Chondrocyte (in vitro differentiated cells): ENCODE results near the gene MYBBP1A. TPM values are rescaled to one million over a fixed set of nuclear protein-coding genes. Genes with fewer than 3 reads are reported as not detected.
A peak's percentile ranks its signal among the peaks of the same experiment; 100 is the strongest.

ENCODE experiments used
- DNase-seq: peaks from one replicate; pipeline ENCODE4 v3.0.0; 2021; ENCODE audit warnings: mixed read lengths, low spot score
- H3K27ac Mint-ChIP-seq: one replicate; pipeline ENCODE4 v1.8.0; 2021; ENCODE audit warnings: mild to moderate bottlenecking, moderate library complexity, mixed read lengths; ENCODE audit not compliant: unreplicated experiment
- H3K27me3 Mint-ChIP-seq: 2 replicates; pipeline ENCODE4 v1.8.0; 2021; ENCODE audit warnings: low read depth, mixed read lengths
- H3K36me3 Mint-ChIP-seq: 2 replicates; pipeline ENCODE4 v1.8.0; 2021; ENCODE audit warnings: low read depth, mixed read lengths
- H3K4me1 Mint-ChIP-seq: 2 replicates; pipeline ENCODE4 v1.8.0; 2021; ENCODE audit warnings: low read depth, mild to moderate bottlenecking, mixed read lengths
- H3K4me3 Mint-ChIP-seq: one replicate; pipeline ENCODE4 v1.8.0; 2021; ENCODE audit warnings: mild to moderate bottlenecking, moderate library complexity, mixed read lengths; ENCODE audit not compliant: unreplicated experiment
- H3K9me3 Mint-ChIP-seq: 2 replicates; pipeline ENCODE4 v1.8.0; 2021; ENCODE audit warnings: low read depth, mixed read lengths
- total RNA-seq: library from RNA; stranded (reverse); gene quantifications from 3 replicates; pipeline ENCODE4 v1.2.1, GENCODE V29; 2021
- TF ChIP-seq, protein P1 (sequence below): fragments of 200-600 bp; sonication (generic); IDR thresholded peaks from 2 replicates; pipeline ENCODE4 v1.5.0; 2021; ENCODE audit warnings: antibody characterized with exemption, mild to moderate bottlenecking, moderate library complexity

The MYBBP1A gene
- total RNA-seq, 1 donor from 2014 or later: 33.6 TPM

DNA sequence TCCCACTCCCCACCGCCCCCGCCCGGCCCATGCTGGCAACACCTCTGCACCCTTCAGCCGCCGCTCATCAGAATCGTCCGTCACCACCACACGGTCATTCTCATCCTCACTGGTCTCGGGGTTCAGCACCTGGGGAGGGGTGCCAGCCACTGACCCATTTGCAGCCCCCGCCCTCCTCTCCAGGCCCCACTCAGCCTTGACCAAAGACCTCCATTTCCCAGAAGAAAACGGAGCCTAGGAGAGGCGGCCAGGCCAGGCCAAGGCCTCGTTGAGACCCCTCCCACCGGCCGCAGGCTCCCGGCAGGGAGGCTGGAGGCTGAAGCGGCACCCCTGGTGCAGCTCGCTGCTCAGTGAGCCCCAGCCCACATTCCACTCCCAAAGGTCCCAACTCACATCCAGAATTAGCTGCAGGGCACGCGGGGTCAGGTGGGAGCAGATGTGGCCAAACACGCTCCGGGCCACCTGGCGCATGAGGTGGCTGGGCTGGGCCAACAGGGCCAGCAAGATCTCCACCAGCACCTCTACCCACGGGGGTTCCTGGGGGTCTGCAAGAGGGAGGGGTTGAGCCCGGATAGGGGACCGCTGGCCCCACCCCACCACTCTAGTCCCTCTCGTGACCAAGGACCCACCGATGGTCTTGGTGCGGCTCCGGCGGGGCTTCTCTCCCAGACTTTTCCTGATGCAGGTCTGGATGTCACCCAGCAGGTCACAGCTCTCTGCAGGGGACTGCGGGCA is 9.8 kb downstream of the MYBBP1A start:
- Mint-ChIP-seq H3K4me3 (no peak overlapping the region), H3K27me3 (no peaks in the 10 kb centered on the region), H3K9me3 (no peaks in the 10 kb centered on the region), H3K27ac (no peak overlapping the region), H3K36me3 (peaks cover 17% of the 10 kb centered on the region), H3K4me1 (no peaks in the 10 kb centered on the region)
- no peak for DNase-seq
- TF ChIP-seq, protein P1, sequence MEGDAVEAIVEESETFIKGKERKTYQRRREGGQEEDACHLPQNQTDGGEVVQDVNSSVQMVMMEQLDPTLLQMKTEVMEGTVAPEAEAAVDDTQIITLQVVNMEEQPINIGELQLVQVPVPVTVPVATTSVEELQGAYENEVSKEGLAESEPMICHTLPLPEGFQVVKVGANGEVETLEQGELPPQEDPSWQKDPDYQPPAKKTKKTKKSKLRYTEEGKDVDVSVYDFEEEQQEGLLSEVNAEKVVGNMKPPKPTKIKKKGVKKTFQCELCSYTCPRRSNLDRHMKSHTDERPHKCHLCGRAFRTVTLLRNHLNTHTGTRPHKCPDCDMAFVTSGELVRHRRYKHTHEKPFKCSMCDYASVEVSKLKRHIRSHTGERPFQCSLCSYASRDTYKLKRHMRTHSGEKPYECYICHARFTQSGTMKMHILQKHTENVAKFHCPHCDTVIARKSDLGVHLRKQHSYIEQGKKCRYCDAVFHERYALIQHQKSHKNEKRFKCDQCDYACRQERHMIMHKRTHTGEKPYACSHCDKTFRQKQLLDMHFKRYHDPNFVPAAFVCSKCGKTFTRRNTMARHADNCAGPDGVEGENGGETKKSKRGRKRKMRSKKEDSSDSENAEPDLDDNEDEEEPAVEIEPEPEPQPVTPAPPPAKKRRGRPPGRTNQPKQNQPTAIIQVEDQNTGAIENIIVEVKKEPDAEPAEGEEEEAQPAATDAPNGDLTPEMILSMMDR: no peak

DNA sequence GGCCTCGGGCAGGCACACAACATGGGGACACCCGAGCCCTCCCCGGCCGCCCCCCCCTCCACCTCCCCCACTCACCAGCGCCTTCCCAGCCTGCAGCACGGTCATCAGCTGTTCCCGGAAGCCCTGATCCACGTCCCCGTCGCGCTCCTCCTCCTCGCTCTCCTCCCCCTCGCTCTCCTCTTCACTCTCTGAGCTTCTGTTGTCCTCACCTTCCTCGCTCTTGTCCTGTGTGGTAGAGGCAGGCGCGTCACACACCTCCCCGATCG is 10.3 kb downstream of the MYBBP1A start:
- H3K9me3 Mint-ChIP-seq: no peaks in the 10 kb centered on the region
- H3K27me3 Mint-ChIP-seq: no peaks in the 10 kb centered on the region
- no peak overlapping the region for H3K27ac Mint-ChIP-seq
- H3K4me1 Mint-ChIP-seq: no peaks in the 10 kb centered on the region
- no peak overlapping the region for H3K4me3 Mint-ChIP-seq
- TF ChIP-seq, protein P1: no peak
- peaks cover 17% of the 10 kb centered on the region for H3K36me3 Mint-ChIP-seq
- DNase-seq: no peak

DNA sequence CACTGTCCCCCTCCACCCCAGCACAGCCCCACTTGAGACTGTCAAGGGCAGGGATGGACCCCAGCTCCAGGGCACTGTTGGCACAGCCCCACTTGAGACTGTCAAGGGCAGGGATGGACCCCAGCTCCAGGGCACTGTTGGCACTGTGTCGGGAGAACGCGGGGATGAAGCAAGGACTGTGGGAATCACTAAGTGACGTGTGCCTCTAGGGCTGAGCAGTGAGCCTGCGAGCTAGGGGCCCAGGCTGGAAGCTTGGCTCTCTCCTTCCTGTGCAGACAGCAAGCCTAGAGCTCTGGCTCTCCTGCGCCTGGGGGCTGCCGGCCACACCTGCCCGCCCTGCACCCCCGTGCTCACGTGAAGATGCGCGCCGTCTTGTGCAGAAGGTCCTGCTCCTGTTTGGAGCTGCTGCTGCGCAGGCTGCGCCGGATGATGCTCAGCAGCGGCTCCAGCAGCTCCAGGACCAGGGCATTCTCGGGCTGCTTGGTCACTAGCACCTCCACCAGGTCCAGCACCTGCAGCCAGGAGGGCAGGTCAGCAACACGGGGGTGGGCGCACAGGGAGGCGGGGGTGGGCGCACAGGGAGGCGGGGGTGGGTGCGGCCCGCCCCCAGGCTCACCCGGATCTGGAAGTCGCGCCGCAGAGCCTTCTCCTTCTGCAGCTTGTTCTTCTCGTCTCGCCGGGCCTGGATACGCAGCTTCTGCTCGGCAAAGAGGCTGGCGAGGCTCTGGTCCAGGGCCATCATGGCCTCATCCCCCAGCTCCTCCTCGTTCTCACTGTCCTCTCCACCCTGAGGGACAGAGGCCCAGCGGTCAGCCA is 10.8 kb downstream of the MYBBP1A start:
- Mint-ChIP-seq H3K27me3 (no peaks in the 10 kb centered on the region), H3K4me3 (no peak overlapping the region), H3K4me1 (no peaks in the 10 kb centered on the region), H3K36me3 (peaks cover 18% of the 10 kb centered on the region), H3K27ac (no peak overlapping the region), H3K9me3 (no peaks in the 10 kb centered on the region)
- no peak for DNase-seq
- TF ChIP-seq, protein P1: no peak

DNA sequence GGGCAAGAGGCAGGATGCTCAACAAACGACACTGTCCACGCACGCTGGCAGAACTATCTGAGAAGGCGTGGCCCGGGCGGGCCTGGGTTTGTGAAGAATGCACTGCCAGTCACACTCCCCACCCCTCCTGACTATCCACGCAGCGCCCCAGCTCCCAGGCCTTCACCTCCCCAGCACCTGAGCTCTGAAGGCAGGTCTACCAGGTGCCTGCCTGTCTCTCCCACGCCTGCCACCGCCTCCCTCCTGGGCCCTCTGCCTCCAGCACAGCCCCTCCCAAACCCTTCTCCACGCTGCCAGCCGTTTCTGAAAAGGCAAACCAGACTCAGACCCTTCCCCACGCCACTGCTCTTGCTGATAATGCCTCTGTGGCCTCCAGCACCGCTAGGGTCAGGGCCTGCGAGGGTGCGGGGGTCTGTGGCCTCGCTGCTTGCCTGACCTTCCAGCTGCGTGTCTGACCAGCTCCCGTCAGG is 11.6 kb downstream of the MYBBP1A start:
- Mint-ChIP-seq H3K36me3 (peaks cover 16% of the 10 kb centered on the region), H3K9me3 (no peaks in the 10 kb centered on the region), H3K27ac (no peak overlapping the region), H3K27me3 (no peaks in the 10 kb centered on the region), H3K4me3 (no peak overlapping the region), H3K4me1 (no peaks in the 10 kb centered on the region)
- TF ChIP-seq, protein P1: no peak
- DNase-seq: no peak

DNA sequence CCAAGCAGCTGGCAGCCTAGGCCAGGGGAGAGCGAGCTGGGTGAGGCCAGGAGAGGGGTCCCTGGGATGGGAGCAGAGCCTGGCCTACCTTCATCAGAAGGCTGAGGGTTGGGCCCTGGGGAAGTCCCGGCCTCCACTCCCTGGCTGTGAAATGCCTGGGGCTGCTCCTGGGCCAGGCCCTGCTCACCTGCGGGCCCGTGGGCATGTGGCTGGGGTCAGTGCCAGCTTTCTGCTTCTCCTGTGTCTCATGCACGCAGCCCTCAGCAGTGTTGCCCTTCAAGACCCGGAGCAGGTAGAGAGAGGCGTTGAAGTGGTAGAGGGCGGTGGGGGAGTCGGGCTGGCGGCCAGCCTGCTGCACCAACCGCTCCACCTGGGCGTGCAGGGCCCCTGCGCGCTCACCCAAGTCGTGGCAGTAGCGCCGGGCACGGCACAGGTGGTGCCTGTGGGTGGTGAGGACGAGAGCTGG is 12.4 kb downstream of the MYBBP1A start:
- Mint-ChIP-seq H3K27ac (no peak overlapping the region), H3K27me3 (no peaks in the 10 kb centered on the region), H3K4me1 (no peaks in the 10 kb centered on the region), H3K9me3 (no peaks in the 10 kb centered on the region), H3K36me3 (peaks cover 15% of the 10 kb centered on the region), H3K4me3 (no peak overlapping the region)
- TF ChIP-seq, protein P1: no peak
- DNase-seq: peak; percentile 81
